ENCODE measurements around the gene PTTG1IP. TPM values are rescaled to one million over a fixed set of nuclear protein-coding genes. Genes with fewer than 3 reads are reported as not detected.

The PTTG1IP gene
- total and polyA plus RNA-seq, 2 of the 13 experiments (the other 11 are each of a cell fraction or from before 2014, with no cell fraction given) = 161 to 700 TPM

GRCh38 chr21:44878053-44878982, 4.8 kb upstream of the PTTG1IP start (continued):
- TF ChIP-seq ZNF280B (CRISPR knock-in tag; IDR thresholded peaks at IDR 0.05; ENCODE audit: borderline replicate concordance) (no peak), SOX13 (IDR thresholded peaks at IDR 0.05) (peak; percentile 83), SOX13 (CRISPR knock-in tag; conservative IDR thresholded peaks at IDR 0.05 in 1 of 2, IDR thresholded peaks at IDR 0.05 in 1 of 2) (peak in 1 of 2 experiments; percentile 91; a peak in 2 of 4 replicates), CCAR2 (optimal IDR thresholded peaks at IDR 0.05; ENCODE audit: low read depth, low read length) (no peak), ZNF546 (CRISPR knock-in tag; conservative IDR thresholded peaks at IDR 0.05) (no peak), ARID2 (CRISPR knock-in tag; IDR thresholded peaks at IDR 0.05; ENCODE audit: borderline replicate concordance) (no peak), HIC2 (CRISPR knock-in tag; IDR thresholded peaks at IDR 0.05; ENCODE audit: low read depth) (no peak), ZNF556 (CRISPR knock-in tag; IDR thresholded peaks at IDR 0.05; ENCODE audit: borderline replicate concordance) (no peak), ZNF337 (CRISPR knock-in tag; IDR thresholded peaks at IDR 0.05; ENCODE audit: borderline replicate concordance, low read depth) (no peak), AGO1 (IDR thresholded peaks at IDR 0.05; ENCODE audit: low read depth, low read length, poor library complexity, severe bottlenecking) (no peak), HNRNPL (IDR thresholded peaks at IDR 0.05; ENCODE audit: low read depth, low read length) (no peak), ZNF549 (CRISPR knock-in tag; IDR thresholded peaks at IDR 0.05) (no peak), HOXD1 (CRISPR knock-in tag; IDR thresholded peaks at IDR 0.05) (no peak), AGO2 (optimal IDR thresholded peaks at IDR 0.05; ENCODE audit: low read depth, low read length) (no peak), IKZF4 (CRISPR knock-in tag; IDR thresholded peaks at IDR 0.05; ENCODE audit: borderline replicate concordance, low read depth, not compliant biosample characterization) (no peak), PAX8 (CRISPR knock-in tag; IDR thresholded peaks at IDR 0.05; ENCODE audit: borderline replicate concordance) (no peak), ZNF576 (CRISPR knock-in tag; IDR thresholded peaks at IDR 0.05) (no peak), SP1 (IDR thresholded peaks at IDR 0.05) (no peak), SP1 (CRISPR knock-in tag; IDR thresholded peaks at IDR 0.05) (peak; percentile 45; the same call in 1 of the 2 replicates)
- TF ChIP-seq, protein P1, sequence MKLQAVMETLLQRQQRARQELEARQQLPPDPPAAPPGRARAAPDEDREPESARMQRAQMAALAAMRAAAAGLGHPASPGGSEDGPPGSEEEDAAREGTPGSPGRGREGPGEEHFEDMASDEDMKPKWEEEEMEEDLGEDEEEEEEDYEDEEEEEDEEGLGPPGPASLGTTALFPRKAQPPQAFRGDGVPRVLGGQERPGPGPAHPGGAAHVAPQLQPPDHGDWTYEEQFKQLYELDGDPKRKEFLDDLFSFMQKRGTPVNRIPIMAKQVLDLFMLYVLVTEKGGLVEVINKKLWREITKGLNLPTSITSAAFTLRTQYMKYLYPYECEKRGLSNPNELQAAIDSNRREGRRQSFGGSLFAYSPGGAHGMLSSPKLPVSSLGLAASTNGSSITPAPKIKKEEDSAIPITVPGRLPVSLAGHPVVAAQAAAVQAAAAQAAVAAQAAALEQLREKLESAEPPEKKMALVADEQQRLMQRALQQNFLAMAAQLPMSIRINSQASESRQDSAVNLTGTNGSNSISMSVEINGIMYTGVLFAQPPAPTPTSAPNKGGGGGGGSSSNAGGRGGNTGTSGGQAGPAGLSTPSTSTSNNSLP (IDR thresholded peaks at IDR 0.05; ENCODE audit: low read depth, low read length) = peak; percentile 64; the same call in 1 of the 2 replicates
- TF ChIP-seq, protein P2, sequence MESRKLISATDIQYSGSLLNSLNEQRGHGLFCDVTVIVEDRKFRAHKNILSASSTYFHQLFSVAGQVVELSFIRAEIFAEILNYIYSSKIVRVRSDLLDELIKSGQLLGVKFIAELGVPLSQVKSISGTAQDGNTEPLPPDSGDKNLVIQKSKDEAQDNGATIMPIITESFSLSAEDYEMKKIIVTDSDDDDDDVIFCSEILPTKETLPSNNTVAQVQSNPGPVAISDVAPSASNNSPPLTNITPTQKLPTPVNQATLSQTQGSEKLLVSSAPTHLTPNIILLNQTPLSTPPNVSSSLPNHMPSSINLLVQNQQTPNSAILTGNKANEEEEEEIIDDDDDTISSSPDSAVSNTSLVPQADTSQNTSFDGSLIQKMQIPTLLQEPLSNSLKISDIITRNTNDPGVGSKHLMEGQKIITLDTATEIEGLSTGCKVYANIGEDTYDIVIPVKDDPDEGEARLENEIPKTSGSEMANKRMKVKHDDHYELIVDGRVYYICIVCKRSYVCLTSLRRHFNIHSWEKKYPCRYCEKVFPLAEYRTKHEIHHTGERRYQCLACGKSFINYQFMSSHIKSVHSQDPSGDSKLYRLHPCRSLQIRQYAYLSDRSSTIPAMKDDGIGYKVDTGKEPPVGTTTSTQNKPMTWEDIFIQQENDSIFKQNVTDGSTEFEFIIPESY (CRISPR knock-in tag; IDR thresholded peaks at IDR 0.05) = peak; percentile 89

All from HepG2 (cell line).